Measurements from ENCODE around the gene MEX3C. TPM values are rescaled to one million over a fixed set of nuclear protein-coding genes. Genes with fewer than 3 reads are reported as not detected.

MEX3C gene
- total RNA-seq, 3 donors from 2014 or later = 67.4 to 89.2 (median 80.3) TPM

- no peak for ATAC-seq
- no peak overlapping the region for H3K4me3 Mint-ChIP-seq
- no peak for DNase-seq
- no peaks in the 10 kb centered on the region for H3K36me3 Mint-ChIP-seq (ENCODE audit: insufficient read depth)
- no peaks in the 10 kb centered on the region for H3K9me3 Mint-ChIP-seq
- no peaks in the 10 kb centered on the region for H3K27me3 Mint-ChIP-seq (ENCODE audit: low read depth)
- no peaks in the 10 kb centered on the region for H3K4me1 Mint-ChIP-seq (ENCODE audit: low read depth)
Observed at GRCh38 chr18:51132256-51132935, 65.1 kb downstream of the MEX3C start.

- no peaks in the 10 kb centered on the region for H3K36me3 Mint-ChIP-seq (ENCODE audit: insufficient read depth)
Observed at GRCh38 chr18:51128533-51128932, 68.9 kb downstream of the MEX3C start.

GRCh38 chr18:51127664-51128063 lies 69.8 kb downstream of the MEX3C start:
- Mint-ChIP-seq H3K27me3 (ENCODE audit: low read depth) (peaks cover 2% of the 10 kb centered on the region), H3K4me3 (no peak overlapping the region), H3K9me3 (no peaks in the 10 kb centered on the region), H3K36me3 (ENCODE audit: insufficient read depth) (no peaks in the 10 kb centered on the region), H3K4me1 (ENCODE audit: low read depth) (no peaks in the 10 kb centered on the region)
- DNase-seq (no peak), ATAC-seq (no peak)

More at GRCh38 chr18:51128533-51128932, 68.9 kb downstream of the MEX3C start:
- Mint-ChIP-seq H3K9me3 (no peaks in the 10 kb centered on the region), H3K4me1 (ENCODE audit: low read depth) (no peaks in the 10 kb centered on the region), H3K4me3 (no peak overlapping the region), H3K27me3 (ENCODE audit: low read depth) (peaks cover 2% of the 10 kb centered on the region)
- DNase-seq (no peak), ATAC-seq (no peak)

GRCh38 chr18:51125976-51126375 lies 71.5 kb downstream of the MEX3C start:
- ATAC-seq (no peak), DNase-seq (no peak)
- Mint-ChIP-seq H3K27me3 (ENCODE audit: low read depth) (peaks cover 2% of the 10 kb centered on the region), H3K4me1 (ENCODE audit: low read depth) (no peaks in the 10 kb centered on the region), H3K9me3 (no peaks in the 10 kb centered on the region), H3K36me3 (ENCODE audit: insufficient read depth) (no peaks in the 10 kb centered on the region), H3K4me3 (no peak overlapping the region)

Other genes starting within 250 kb of the MEX3C start
- 1 to 10 TPM; 5.9 to 10.0 (median 6.5) TPM for gene ELAC1, start 229.6 kb downstream of the MEX3C start, total RNA-seq
- gene SMAD4, start 167.5 kb downstream of the MEX3C start, total RNA-seq = 10 to 100 TPM; 58.6 to 60.7 (median 59.6) TPM